NCI-H345 (cell line): Measurements from ENCODE around the gene TIE1.
A peak's percentile ranks its signal among the peaks of the same experiment; 100 is the strongest.

Experiments
- DNase-seq: peaks from one replicate; lab custom pipeline; 2025; lab: John Stamatoyannopoulos, UW

TIE1 gene

DNA sequence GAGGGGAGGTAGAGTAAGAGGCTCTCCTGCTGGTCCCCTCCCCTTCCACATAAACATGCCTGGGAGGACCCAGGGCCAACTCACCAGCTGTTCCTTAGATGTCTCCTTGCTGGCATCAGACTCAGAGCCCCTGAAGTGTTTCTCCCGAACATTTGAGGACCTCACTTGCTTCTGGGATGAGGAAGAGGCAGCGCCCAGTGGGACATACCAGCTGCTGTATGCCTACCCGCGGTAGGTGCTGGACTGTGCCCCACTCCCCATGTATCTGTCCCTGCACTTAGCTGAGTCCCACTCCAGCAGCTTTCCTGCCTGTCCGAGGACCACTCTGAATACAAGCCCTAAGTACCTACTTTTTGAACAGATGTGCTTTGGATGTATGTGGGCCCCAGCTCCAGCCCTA, 37.2 kb downstream of the TIE1 start:
- no peak for DNase-seq

GRCh38 chr1:43339584-43340232, 38.9 kb downstream of the TIE1 start:
- DNase-seq, result no peak

DNA sequence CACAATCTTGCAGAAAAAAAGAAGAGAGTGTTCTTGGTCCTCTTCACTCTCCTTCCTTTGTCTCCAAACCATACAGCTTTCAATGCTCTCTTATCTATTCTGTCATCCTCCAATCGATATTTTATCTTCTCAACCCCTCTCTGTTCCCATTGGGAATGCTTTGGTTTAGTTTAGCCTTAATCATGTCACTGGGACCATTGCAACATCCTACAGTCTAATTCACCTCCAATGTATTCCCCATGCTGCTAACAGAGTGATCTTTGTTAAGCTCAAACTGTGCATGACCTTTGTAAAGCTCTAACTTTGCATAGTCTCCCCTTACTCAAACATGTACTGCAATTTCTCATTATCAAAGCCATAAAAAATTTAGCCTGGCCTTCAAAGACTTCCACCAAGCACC, 39.8 kb downstream of the TIE1 start:
- DNase-seq, result no peak

- no peak for DNase-seq
Observed at GRCh38 chr1:43344267-43344850, 43.6 kb downstream of the TIE1 start.

- DNase-seq, result no peak
Observed at GRCh38 chr1:43345120-43345519, 44.3 kb downstream of the TIE1 start.

- no peak for DNase-seq
Observed at GRCh38 chr1:43346636-43347035, 45.9 kb downstream of the TIE1 start.

DNA sequence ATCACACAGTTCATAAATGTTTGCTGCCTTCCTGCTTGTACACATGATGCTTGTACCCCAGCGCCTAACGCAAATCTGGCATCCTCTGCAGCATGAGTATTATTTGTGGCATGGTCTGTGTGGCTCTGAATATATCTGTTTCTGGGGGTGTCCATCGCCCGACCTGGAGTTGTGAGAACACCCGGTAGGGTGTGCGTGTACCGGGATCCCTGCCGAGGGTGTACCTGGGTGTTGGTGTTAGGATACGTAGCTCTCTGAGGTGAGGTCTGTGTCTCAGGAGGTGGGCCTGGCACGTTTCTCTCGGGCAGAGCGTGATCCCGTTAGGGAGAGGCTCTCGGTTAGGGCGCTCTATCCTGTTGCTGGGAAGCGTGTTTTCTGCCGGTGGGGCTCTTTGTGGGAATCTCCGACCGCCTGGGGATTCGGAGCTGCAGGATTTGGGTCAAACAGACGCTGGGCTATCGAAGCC, 47.6 kb downstream of the TIE1 start:
- peak; percentile 71 for DNase-seq

GRCh38 chr1:43348809-43349593, 48.2 kb downstream of the TIE1 start:
- DNase-seq, result peak; percentile 95

DNA sequence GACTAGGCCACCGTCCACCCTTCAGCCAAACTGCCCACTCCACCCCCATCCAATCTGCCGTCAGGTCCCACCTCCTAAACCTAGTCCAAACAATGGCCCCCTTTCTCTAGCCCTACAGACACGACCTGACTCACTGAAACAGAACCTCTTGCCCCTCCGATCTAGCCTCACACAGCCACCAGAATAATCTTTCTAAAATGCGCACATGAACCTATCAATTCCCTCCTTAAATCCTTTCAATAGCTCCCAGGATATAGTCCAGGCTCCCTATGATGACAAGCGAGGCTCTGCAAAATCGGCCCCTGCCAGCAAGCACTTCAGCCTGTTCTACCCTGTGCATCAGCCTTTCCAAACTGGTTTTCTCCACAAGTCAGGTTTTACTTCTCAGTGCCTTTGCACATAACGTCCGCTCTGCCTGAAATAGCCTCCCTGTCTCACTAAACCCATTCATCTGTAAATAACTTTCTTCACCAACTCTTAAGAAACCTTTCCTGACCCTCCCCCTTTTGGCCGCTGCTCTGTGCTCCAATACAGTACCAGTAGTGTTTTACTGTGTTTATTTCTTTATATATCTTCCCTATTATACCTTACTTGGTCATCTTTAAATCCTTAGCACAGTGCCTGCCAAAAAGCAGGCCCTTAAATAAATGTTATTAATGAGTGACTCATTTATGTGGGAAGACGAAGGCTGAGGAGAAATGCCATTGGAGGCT, 49.0 kb downstream of the TIE1 start:
- DNase-seq, result no peak

- DNase-seq, result no peak
Observed at GRCh38 chr1:43350976-43351375, 50.2 kb downstream of the TIE1 start.

- DNase-seq, result no peak
Observed at GRCh38 chr1:43351421-43352350, 50.9 kb downstream of the TIE1 start.

DNA sequence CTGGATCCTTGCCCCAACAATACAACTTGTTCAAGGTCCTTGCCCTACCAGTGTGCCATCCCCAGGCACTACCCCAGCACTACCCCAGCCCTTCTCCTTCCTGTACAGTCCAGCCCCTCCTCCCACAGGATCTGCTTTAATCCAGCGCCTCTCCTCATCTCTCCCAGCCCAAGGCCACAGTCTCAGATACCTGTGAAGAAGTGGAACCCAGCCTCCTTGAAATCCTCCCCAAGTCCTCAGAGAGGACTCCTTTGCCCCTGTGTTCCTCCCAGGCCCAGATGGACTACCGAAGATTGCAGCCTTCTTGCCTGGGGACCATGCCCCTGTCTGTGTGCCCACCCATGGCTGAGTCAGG, 51.5 kb downstream of the TIE1 start:
- no peak for DNase-seq

DNA sequence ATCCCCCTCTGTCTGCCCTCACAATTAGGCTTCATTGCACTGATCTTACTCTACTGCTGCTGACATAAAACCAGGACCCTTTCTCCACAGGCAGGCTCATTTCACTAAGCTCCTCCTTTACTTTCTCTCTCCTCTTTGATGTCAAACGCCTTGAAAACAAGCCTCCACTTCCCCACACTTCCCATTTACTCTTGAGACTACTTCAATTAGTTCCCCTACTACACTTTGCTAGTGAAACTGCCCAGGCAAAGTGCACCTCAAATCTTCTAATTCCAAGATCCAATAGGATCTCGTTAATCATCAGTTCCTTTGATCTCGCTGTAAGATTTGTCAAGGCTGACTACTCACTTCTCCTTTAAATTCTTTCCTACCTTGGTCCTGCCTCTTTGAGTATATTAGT, 52.1 kb downstream of the TIE1 start:
- no peak for DNase-seq

- no peak for DNase-seq
Observed at GRCh38 chr1:43354471-43354870, 53.7 kb downstream of the TIE1 start.

DNA sequence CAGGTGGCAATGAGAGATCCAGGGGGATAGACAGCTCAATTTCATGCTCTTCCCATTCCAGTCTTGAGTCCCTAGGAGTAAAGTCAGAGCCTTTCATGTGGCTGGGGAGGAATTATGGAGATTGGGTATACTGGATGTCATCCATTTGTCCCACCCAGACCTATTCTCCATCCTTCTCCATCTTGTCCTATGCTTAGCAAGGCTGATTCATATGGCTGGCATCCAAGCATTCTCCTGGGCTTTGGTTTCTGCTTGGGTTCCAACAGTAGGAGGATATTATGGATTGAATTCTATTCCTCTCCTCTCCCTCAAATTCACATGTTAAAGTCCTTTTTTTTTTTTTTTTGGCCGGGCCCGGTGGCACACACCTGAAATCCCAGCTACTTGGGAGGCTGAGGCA, 54.2 kb downstream of the TIE1 start:
- DNase-seq, result no peak

DNA sequence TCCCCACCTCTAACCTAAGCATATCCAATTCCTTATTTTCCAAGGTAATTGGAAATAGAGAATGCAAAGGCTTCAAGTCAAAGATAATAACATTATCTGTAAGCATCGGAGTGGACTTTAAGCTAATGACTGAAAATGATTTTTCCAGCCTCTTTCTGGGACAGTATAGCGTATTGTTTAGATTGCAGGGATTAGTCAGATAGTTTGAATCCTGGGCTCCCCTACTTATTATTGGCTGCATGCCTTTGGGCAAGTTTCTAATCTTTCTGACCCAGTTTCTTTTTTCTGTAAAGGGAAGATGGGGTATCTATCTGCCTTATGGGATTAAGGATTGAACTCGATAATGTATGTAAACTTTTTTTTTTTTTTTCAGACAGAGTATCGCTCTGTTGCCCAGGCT, 56.5 kb downstream of the TIE1 start:
- DNase-seq, result no peak

DNA sequence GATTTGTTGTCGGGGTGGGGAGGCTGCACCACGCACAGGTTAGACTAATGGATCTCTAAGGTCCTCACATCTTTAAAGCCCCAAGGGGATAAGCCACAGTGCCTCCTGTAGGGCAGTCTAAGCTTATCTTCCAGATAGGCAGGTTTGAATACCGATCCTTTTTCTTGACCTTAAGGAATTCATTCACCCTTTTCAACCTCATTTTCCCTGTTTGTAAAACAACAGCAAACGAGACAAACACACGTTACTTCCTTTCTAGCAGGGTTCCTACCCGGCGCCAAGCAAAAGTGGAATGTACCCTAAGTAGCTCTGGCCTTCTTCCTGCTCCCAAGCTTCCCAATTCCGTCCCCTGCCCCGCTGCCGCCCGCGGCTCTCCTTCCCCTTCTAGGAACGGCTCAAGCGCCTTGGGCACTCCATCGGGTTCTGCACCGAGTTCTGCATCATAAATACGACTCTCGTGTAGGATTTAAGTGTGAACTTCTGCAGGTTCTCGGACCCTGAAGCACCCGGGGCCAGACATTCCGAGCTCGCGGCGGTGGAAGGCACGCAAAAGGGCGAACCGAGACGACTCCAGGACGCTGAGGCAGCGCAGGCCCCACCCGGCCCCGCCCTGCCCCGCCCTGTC, 57.5 kb downstream of the TIE1 start:
- DNase-seq, result peak; percentile 34

DNA sequence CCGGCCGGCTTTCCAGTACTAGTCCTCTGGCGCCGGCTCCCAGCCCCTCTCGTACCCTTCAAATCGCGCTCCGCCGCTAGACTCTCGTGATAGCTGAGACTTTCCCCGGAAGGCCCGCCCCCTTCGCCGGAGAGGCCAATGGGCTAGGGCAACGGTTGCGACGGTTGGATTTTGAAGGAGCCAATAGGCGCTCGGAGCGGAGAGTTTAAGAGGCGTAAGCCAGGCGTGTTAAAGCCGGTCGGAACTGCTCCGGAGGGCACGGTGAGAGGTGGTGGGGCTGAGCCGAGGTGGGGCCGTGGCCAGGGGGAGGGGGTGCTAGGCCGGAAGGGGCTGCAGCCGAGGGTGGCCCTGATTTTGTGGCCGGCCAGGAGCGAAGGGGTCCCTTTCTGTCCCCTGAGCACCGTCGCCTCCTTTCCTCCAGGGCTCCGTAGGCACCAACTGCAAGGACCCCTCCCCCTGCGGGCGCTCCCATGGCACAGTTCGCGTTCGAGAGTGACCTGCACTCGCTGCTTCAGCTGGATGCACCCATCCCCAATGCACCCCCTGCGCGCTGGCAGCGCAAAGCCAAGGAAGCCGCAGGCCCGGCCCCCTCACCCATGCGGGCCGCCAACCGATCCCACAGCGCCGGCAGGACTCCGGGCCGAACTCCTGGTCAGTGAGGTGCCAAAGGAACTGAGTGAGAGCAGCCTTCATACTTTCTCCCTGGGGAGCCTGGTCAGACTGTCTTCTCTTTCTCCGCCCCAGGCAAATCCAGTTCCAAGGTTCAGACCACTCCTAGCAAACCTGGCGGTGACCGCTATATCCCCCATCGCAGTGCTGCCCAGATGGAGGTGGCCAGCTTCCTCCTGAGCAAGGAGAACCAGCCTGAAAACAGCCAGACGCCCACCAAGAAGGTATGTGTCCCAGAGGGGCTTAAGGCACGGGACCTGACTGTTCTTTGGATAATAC, 58.2 kb downstream of the TIE1 start, which contains the start of gene CDC20:
TSS of gene CDC20 (plus strand) at position 236 of the 948 bp plus-strand sequence. CDS start at position 471, 235 bp downstream.
- DNase-seq, result peak; percentile 99

DNA sequence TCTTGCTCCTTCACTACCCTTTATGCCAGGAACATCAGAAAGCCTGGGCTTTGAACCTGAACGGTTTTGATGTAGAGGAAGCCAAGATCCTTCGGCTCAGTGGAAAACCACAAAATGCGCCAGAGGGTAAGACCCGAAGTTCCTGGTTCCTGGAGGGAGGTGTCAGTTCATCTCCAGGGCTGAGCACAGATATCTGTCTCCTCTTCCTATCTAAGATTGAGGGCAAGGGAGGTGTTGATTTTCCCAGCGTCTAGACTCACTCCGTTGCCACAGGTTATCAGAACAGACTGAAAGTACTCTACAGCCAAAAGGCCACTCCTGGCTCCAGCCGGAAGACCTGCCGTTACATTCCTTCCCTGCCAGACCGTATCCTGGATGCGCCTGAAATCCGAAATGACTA, 58.9 kb downstream of the TIE1 start:
- no peak for DNase-seq

DNA sequence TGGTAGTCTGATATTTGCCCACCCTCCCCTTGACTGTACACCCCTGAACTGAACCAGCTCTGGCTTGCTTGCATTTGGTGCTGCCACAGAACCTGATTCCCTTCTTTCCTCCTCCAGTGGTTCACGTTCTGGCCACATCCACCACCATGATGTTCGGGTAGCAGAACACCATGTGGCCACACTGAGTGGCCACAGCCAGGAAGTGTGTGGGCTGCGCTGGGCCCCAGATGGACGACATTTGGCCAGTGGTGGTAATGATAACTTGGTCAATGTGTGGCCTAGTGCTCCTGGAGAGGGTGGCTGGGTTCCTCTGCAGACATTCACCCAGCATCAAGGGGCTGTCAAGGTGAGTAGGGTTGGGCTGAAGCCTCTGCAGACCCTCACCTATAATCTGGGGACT, 59.8 kb downstream of the TIE1 start:
- no peak for DNase-seq
